CD4-positive, alpha-beta T cell treated with Interleukin-10 for 1 hour (primary cell): ENCODE data around the gene MYO10.
"Not testable (repeated sequence)": the region's sequence is repeated elsewhere in the genome, so short reads cannot be mapped to it uniquely, and the experiment has no call there.

Experiments
- DNase-seq: peaks from one replicate; pipeline ENCODE4 v3.0.0-alpha.2; 2020

The MYO10 gene

GRCh38 chr5:16936150-16936988, at the start of gene MYO10:
TSS of gene MYO10 (minus strand) at chr5:16936288. CDS start at chr5:16935808, 480 bp downstream.
- DNase-seq = peak; percentile 23

DNA sequence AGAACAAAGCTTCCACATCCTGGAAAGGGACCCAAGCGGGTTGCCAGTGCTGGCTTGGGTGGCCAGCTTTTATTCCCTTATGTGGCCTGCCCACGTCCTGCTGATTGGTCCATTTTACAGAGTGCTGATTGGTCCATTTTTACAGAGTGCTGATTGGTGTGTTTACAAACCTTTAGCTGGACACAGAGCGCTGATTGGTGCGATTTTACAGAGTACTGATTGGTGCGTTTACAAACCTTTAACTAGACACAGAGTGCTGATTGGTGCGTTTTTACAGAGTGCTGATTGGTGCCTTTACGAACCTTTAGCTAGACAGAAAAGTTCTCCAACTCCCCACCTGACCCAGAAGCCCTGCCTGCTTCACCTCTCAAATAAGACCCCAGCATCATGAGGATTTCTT, 49.2 kb upstream of the MYO10 start:
- DNase-seq = not testable (repeated sequence)

DNA sequence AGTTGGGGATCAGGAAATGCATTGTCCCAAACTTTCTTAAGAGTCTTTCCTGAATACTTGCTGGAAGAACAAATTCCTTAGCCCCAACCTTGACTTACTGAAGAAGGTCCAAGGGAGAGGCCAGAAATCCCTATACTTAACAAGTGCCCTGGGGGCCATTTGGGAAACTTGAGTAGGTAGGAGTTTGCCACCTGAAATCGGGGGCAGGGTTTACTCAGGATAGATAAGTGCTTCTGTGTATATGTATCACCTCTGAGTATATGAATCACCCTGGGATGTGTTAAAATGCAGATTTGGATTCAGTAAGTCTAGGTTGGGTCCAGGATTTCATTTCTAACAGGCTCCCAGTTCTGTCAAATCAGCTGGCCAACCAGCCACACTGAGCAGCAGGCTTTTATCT, 47.9 kb upstream of the MYO10 start:
- no peak for DNase-seq

DNA sequence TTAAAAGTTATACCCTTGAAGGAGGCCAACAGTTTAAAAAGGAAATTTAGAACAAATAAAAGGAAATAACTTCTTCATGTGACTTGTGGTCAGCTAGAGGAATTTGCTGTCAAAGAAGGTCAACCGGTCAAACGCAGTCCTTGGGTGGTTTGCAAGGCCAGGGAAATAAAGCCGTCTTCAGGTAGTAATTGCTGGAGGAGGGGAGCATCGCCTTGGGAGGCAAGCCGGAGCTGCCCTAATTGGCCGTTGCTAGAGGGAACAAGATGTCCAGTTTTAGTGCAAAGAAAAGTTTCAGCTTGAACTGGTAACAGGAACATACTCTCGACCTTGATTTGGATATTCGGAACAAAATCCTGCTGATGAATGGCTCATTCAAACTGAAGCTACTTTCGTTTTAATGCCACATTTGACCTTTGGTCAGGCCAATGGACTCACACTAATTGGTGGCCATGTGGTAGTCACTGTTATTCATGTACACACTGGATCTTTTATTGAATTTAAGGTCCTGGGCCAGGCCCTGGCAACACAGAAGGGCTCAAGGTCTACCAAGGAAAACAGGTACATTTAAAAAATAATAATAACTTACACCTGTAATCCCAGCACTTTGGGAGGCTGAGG, 47.0 kb upstream of the MYO10 start:
- DNase-seq = no peak

DNA sequence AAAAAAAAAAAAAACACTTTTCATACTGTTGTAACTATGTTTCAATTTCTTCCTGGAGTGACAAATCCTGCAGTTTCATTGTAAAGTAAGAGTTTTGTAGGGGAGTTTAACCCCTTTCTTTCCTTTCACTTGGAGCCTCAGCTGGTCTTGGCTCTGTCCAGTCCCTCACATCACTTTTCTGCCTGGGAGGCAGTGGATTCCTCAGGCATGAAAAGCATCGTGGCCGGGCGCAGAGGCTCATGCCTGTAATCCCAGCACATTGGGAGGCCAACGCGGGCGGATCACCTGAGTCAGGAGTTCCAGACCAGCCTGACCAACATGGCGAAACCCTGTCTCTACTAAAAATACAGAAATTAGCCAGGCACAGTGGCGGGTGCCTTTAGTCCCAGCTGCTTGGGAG, 45.6 kb upstream of the MYO10 start:
- no peak for DNase-seq

DNA sequence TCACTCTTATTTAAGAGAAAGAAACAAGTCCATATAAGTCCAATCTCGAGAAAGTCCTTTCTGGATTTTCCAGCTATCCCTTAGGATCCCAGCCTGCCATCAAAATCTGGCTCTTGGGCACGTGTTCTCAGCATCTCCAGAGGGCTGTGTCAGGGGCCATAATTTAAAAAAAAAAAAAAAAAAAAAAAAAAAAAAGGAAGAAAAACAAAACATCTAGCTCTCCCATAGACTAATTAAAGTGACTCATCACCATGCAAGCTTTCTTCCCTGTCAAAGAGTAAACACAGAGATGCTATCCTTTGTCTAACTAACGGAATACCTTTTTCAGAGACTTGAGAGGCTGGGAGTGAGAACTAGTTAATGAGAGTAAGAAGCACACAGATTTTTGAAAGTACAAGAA, 44.9 kb upstream of the MYO10 start:
- DNase-seq = no peak

- DNase-seq = no peak
Measured at GRCh38 chr5:16978296-16978695, 42.2 kb upstream of the MYO10 start.

DNA sequence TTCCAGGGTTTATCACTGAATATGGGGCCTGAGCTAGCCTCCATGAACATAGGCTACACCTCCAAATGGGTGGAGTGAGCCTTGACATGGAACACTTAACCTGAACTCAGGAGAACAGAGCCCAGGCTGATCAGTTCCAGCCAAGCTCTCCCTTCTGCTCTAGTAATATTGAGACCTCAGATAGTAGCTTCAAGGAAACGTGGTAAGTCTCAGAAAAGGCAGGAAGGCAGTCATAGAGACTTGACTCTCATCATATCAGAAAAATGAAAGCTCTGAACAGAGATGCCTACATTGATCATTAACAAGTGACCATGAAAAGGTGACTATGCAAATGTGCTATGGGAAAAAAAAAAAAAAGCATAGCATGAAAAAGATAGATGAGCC, 40.5 kb upstream of the MYO10 start:
- no peak for DNase-seq

DNA sequence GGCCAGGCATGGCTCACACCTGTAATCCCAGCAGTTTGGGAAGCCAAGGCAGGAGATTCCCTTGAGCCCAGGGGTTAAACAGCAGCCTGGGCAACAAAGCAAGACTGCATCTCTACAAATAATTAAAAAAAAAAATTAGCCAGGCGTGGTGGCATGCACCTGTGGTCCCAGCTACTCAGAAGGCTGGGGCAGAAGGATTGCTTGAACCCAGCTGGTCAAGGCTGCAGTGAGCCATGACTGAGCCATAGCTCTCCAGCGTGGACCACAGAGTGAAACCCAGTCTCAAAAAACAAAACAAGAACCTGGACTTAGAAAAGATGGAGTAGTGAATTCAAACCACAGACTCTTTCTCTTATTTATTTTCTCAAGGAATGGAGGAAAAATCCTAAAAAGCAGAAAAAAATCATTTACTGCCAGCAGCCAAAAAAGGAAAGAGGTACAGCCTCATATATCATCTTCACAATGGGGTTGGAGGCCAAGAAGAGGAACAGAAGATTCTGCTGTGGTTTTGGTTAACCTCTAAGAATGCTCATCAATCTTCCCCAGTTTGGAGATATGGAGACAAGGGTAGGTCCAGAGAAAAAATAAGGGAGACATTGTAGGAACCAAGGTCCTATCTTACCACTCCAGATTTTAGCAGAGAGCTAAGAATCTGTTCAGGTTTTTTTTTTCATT, 40.0 kb upstream of the MYO10 start:
- DNase-seq = no peak

- no peak for DNase-seq
Measured at GRCh38 chr5:16974981-16975380, 38.9 kb upstream of the MYO10 start.

DNA sequence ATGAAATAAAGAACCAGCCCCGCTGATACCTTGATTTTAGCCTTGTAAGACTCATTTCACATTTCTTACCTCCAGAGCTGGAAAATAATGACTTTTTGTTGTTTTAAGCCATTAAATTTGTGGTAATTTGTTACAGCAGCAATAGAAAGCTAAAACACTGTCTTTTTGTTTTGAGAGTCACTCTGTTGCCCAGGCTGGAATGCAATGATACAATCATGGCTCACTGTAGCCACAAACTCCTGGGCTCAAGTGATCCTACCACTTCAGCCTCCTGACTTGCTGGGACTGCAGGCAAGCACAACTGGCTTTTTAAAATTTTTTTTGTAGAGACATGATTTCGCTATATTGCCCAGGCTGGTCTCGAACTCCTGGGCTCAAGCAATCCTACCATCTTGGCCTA, 34.7 kb upstream of the MYO10 start:
- no peak for DNase-seq

GRCh38 chr5:16970260-16970659, 34.2 kb upstream of the MYO10 start:
- DNase-seq = no peak

- DNase-seq = no peak
Measured at GRCh38 chr5:16965581-16965980, 29.5 kb upstream of the MYO10 start.

DNA sequence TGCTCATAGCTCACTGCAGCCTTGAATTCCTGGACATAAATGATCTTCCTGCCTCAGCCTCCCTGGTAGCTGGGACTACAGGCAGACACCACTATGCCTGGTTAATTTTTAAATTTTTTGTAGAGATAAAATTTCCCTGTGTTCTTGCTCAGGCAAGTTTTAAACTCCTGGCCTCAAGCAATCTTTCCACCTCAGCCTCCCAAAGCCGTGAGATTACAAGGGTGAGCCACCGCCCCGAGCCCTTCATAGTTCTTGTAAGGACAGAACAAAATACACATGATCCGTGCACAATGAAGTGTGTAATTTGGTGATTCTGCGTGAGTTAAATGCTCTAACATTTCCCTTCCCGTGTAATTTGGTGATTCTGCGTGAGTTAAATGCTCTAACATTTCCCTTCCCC, 27.7 kb upstream of the MYO10 start:
- DNase-seq = no peak

GRCh38 chr5:16961131-16961530, 25.0 kb upstream of the MYO10 start:
- DNase-seq = no peak

DNA sequence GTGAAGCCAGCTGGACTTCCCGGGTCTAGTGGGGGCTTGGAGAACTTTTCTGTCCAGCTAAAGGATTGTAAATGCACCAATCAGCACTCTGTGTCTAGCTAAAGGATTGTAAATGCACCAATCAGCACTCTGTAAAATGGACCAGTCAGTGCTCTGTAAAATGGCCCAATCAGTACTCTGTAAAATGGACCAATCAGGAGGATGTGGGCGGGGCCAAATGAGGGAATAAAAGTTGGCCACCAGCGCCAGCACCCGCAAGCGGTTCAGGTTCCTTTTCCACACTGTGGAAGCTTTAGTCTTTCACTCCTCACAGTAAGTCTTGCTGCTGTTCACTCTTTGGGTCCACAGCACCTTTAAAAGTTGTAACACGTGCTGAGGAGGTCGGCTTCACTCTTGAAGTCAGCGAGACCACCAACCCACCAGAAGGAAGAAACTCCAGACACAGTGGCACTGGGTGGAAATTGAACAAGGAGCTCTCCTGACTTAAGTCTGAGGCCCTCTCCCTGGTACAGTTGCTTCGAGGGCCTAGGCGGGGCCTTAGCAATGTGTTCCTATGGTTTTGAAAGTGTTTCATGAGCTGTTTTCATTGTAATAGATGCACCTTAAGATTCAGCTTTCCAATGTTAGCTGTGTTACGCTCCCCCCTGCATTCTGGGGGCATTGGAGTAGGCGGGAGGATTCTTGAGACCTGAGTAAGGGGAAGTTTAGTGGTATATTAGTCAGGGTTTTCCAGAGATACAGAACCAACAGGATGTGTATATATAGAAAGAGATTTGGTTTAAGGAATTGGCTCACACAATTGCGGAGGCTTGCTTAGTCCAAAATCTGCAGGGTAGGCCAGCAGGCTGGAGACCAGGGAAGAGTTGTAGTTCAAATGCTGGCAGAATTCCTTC, 21.5 kb upstream of the MYO10 start:
- DNase-seq = no peak

DNA sequence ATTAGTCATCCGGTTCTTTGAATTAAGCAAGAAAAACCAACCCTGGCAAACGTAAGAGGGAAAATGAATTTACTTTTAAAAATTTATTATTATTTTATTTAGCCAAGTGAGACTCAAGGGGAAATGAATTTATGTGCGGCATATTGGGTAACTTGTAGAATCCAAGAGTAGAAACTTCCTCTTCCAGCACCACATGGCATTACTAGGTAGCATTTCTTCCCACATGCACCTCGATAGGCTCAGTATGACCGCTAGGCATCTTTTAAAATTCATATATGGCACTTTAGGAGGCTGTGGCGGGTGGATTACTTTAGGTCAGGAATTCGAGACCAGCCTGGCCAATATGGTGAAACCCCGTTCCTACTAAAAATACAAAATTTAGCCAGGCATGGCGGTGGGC, 17.6 kb upstream of the MYO10 start:
- DNase-seq = no peak

DNA sequence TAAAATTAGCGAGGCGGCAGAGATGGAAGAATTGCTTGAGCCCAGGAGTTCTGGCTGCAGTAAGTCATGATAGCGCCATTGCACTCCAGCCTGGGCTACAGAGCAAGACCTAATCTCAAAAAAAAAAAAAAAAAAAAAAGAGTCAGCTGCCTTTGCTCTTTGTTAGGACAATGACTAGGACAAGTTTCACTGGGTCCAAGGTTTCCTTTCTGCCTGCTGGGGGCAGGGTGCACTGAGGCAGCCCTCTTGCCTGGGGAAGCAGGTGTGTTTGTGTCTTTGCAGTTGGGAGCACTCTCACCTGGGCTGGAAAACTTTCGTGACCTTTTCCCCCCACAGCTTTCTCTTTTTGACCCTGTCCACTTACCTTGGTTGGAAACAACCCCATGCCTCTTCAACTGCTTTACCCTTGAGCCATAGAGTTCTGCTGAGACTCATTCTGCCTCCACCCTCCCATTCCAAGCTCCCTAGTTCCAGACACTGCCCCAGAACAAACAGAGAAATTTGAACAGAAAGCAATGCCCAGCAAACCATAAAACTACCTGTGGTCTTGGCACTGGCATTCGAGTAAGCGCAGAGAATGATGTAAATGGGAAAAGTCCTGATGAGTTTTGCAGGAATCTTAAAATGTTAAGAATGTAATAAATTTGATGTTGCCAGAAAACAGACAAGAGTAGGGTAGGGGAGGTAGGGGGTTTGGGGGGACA, 17.0 kb upstream of the MYO10 start:
- no peak for DNase-seq

DNA sequence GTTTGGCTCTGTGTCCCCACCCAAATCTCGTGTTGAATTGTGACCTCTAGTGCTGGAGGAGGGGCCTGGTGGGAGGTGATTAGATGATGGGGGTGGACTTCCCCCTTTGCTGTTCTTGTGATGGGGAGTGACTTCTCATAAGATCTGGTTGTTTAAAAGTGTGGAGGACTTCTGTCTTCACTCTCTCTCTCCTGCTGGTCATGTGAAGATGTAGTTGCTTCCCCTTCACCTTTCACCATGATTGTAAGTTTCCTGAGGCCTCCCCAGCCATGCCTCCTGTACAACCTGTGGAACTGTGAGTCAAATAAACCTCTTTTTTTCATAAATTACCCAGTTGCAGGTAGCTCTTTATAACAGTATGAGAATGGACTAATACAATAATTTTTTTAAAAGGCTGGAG, 10.6 kb upstream of the MYO10 start:
- DNase-seq = no peak

GRCh38 chr5:16944816-16945562, 8.9 kb upstream of the MYO10 start:
- no peak for DNase-seq

GRCh38 chr5:16943846-16944678, 8.0 kb upstream of the MYO10 start:
- DNase-seq = no peak
